Stomach (tissue), 4 donors: ENCODE results near the gene HES5.

Experiments
- POLR2A ChIP-seq, 4 donors: fragments of 450-650 bp; IDR thresholded peaks; one replicate each; pipeline ENCODE4 v1.6.1; 2016; ENCODE audit warnings: antibody characterized with exemption in 4 of 4, control low read depth in 2 of 4, mild to moderate bottlenecking in 1 of 4, moderate library complexity in 1 of 4
- TF ChIP-seq, protein P1 (sequence below), 7 experiments: fragments of 450-650 bp in 4 of 7; fragments of 200-600 bp in 3 of 7; sonication (generic) in 3 of 7; IDR thresholded peaks; one replicate each; pipeline ENCODE4 v1.5.1; 2016 to 2019; ENCODE audit warnings: antibody characterized with exemption in 7 of 7, control low read depth in 2 of 7, mild to moderate bottlenecking in 1 of 7

DNA sequence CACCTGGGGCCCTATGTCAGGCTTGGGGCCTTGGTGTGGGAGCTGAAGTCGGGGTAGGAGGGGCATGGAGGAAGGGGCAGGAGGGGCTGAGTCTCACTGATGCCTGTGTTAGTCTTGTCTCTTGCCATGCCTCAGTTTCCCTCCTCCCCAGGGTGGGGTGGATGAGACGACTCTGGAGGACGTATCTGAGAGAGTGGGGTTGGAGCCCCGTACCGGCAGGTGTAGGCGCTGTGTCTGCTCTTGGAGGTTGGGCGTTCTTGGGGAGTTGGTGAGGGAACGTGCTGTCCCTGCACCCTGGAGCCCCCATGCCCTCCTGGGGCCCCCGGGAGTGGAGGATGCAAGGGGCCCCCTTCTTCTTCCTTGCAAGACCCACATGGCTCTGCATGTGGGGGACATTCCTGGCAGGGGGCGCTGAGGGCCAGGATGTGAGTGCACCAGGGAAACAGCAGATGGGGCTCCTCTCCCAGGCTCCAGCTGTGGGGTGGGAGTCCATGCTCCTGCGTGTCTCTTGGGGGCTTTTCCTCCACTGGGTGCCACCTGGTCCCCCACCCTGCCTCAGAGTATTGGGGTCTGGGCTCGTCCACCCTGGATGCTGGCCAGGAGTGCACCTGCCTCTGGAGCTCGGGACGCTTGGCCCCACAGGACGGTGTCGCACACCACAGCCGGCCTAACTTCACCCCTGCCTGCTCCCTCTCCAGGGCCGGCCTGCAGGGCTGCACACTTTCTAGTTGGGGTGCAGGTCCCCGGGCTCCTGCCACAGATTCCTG, 24.7 kb upstream of the HES5 start:
- TF ChIP-seq POLR2A (IDR thresholded peaks at IDR 0.05) = no peak
- TF ChIP-seq, protein P1, sequence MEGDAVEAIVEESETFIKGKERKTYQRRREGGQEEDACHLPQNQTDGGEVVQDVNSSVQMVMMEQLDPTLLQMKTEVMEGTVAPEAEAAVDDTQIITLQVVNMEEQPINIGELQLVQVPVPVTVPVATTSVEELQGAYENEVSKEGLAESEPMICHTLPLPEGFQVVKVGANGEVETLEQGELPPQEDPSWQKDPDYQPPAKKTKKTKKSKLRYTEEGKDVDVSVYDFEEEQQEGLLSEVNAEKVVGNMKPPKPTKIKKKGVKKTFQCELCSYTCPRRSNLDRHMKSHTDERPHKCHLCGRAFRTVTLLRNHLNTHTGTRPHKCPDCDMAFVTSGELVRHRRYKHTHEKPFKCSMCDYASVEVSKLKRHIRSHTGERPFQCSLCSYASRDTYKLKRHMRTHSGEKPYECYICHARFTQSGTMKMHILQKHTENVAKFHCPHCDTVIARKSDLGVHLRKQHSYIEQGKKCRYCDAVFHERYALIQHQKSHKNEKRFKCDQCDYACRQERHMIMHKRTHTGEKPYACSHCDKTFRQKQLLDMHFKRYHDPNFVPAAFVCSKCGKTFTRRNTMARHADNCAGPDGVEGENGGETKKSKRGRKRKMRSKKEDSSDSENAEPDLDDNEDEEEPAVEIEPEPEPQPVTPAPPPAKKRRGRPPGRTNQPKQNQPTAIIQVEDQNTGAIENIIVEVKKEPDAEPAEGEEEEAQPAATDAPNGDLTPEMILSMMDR (IDR thresholded peaks at IDR 0.05) = peak in 5 of 7 experiments; percentile 17 to 68 (median 46)
